Measurements from ENCODE around the gene C1orf115.

GRCh38 chr1:220689666-220690065 lies 497 bp upstream of the C1orf115 start:
- no peak for TF ChIP-seq CTCF (IDR thresholded peaks at IDR 0.05; ENCODE audit: low read length)
- no peak for TF ChIP-seq EZH2 (optimal IDR thresholded peaks at IDR 0.05; ENCODE audit: low read depth, low read length)
- no peak for TF ChIP-seq EZH2phosphoT487 (IDR thresholded peaks at IDR 0.05; ENCODE audit: low read length)
